Panc1 (cell line): Measurements from ENCODE around the gene CRELD2.

Experiments
- CTCF ChIP-seq: fragments of 450-650 bp; IDR thresholded peaks from 2 replicates; pipeline ENCODE4 v1.5.1; 2017; ENCODE audit warnings: mild to moderate bottlenecking
- POLR2AphosphoS5 ChIP-seq: IDR thresholded peaks from 2 replicates; pipeline ENCODE4 v1.6.1; 2012; ENCODE audit warnings: mild to moderate bottlenecking, low read depth, low read length, moderate library complexity
- REST ChIP-seq, 2 experiments: IDR thresholded peaks; 2 replicates each; pipeline ENCODE4 v1.6.1; 2011 to 2012; ENCODE audit warnings: low read depth in 2 of 2, control low read depth in 1 of 2, low read length in 1 of 2, mild to moderate bottlenecking in 1 of 2, moderate library complexity in 1 of 2; ENCODE audit not compliant: insufficient read depth in 1 of 2
- SIN3A ChIP-seq: IDR thresholded peaks from 2 replicates; pipeline ENCODE4 v1.6.1; 2012; ENCODE audit warnings: low read depth, mild to moderate bottlenecking, low read length, moderate library complexity, borderline replicate concordance; ENCODE audit not compliant: insufficient read depth
- TCF7L2 ChIP-seq: IDR thresholded peaks from 2 replicates; pipeline ENCODE4 v1.6.1; 2011; ENCODE audit warnings: mild to moderate bottlenecking, low read depth, low read length, inconsistent platforms

GRCh38 chr22:49921508-49922278 lies 3.3 kb downstream of the CRELD2 start:
- TF ChIP-seq CTCF, result no peak
- TF ChIP-seq SIN3A, result no peak
- no peak for TF ChIP-seq REST (IDR thresholded peaks at IDR 0.05; ENCODE audit: insufficient read depth in 1 of 2, low read depth in 2 of 2, low read length in 1 of 2)
- no peak for TF ChIP-seq POLR2AphosphoS5
- no peak for TF ChIP-seq TCF7L2
